GM12878 (cell line): Measurements from ENCODE around the gene TMEM232.

Experiments used
- CTCF ChIP-seq, 3 experiments: IDR thresholded peaks in 2 of 3; conservative IDR thresholded peaks in 1 of 3; 2 replicates each; pipeline ENCODE4 v1.5.1; 2011; ENCODE audit warnings: low read depth in 3 of 3, low read length in 3 of 3, mild to moderate bottlenecking in 3 of 3, control low read depth in 2 of 3, moderate library complexity in 2 of 3, inconsistent platforms in 1 of 3, mixed read lengths in 1 of 3; ENCODE audit not compliant: control insufficient read depth in 2 of 3, insufficient read depth in 1 of 3; ENCODE audit errors: extremely low read depth in 1 of 3
- EED ChIP-seq: sonication (generic); IDR thresholded peaks from 2 replicates; pipeline ENCODE4 v1.6.1; 2016; ENCODE audit warnings: antibody characterized with exemption, low read depth
- POLR2AphosphoS5 ChIP-seq: IDR thresholded peaks from 2 replicates; pipeline ENCODE4 v1.6.1; 2011; ENCODE audit warnings: mild to moderate bottlenecking, low read length, inconsistent platforms
- REST ChIP-seq: IDR thresholded peaks from 2 replicates; pipeline ENCODE4 v1.6.1; 2012; ENCODE audit warnings: mild to moderate bottlenecking, low read depth, low read length
- SIX5 ChIP-seq: IDR thresholded peaks from 2 replicates; pipeline ENCODE4 v1.6.1; 2011; ENCODE audit warnings: mild to moderate bottlenecking, low read depth, low read length, moderate library complexity; ENCODE audit not compliant: severe bottlenecking
- SREBF1 ChIP-seq: IDR thresholded peaks from 2 replicates; pipeline ENCODE4 v1.6.1; 2012; ENCODE audit warnings: mild to moderate bottlenecking, low read length
- STAT1 ChIP-seq: fragments of 450-650 bp; conservative IDR thresholded peaks from 2 replicates; pipeline ENCODE4 v1.6.1; 2014; ENCODE audit warnings: antibody characterized with exemption, mild to moderate bottlenecking
- ZSCAN29 ChIP-seq: fragments of 450-650 bp; IDR thresholded peaks from 2 replicates; pipeline ENCODE4 v1.6.1; 2017; ENCODE audit warnings: mild to moderate bottlenecking, moderate library complexity

GRCh38 chr5:110496276-110496675 lies 230.2 kb downstream of the TMEM232 start:
- TF ChIP-seq STAT1 (no peak), SREBF1 (no peak), POLR2AphosphoS5 (no peak), EED (no peak), CTCF (IDR thresholded peaks at IDR 0.05 in 2 of 3, conservative IDR thresholded peaks at IDR 0.05 in 1 of 3; ENCODE audit: control insufficient read depth in 2 of 3, extremely low read depth in 1 of 3, insufficient read depth in 1 of 3, low read depth in 3 of 3, low read length in 3 of 3) (no peak), SIX5 (no peak), REST (no peak), ZSCAN29 (no peak)
